Effector memory CD4-positive, alpha-beta T cell (primary cell): ENCODE data around the gene FMN1.

Source experiments
- DNase-seq, 3 donors: peaks; one replicate each; pipeline ENCODE4 v3.0.0-alpha.2; 2020
- H3K27ac ChIP-seq: 2 replicates; pipeline ENCODE4 v1.7.0; 2013; ENCODE audit warnings: mild to moderate bottlenecking, low read length, moderate library complexity; ENCODE audit not compliant: insufficient read depth, poor library complexity, severe bottlenecking
- H3K27me3 ChIP-seq: replicated peaks from 2 replicates; pipeline ENCODE4 v1.7.0; 2013; ENCODE audit warnings: mild to moderate bottlenecking, low read length; ENCODE audit not compliant: insufficient read depth, control insufficient read depth, poor library complexity, severe bottlenecking
- H3K36me3 ChIP-seq: 2 replicates; pipeline ENCODE4 v1.7.0; 2013; ENCODE audit warnings: mild to moderate bottlenecking, low read length, moderate library complexity; ENCODE audit not compliant: control insufficient read depth, insufficient read depth
- H3K4me1 ChIP-seq: 2 replicates; pipeline ENCODE4 v1.7.0; 2013; ENCODE audit warnings: low read length, mild to moderate bottlenecking; ENCODE audit not compliant: control insufficient read depth, insufficient read depth, poor library complexity, severe bottlenecking
- H3K4me3 ChIP-seq: 2 replicates; pipeline ENCODE4 v1.7.0; 2013; ENCODE audit warnings: low read length, low read depth, mild to moderate bottlenecking; ENCODE audit not compliant: insufficient read depth, poor library complexity, severe bottlenecking
- H3K9me3 ChIP-seq: 2 replicates; pipeline ENCODE4 v1.7.0; 2013; ENCODE audit warnings: mild to moderate bottlenecking, low read length, moderate library complexity; ENCODE audit not compliant: control insufficient read depth

FMN1 gene

DNA sequence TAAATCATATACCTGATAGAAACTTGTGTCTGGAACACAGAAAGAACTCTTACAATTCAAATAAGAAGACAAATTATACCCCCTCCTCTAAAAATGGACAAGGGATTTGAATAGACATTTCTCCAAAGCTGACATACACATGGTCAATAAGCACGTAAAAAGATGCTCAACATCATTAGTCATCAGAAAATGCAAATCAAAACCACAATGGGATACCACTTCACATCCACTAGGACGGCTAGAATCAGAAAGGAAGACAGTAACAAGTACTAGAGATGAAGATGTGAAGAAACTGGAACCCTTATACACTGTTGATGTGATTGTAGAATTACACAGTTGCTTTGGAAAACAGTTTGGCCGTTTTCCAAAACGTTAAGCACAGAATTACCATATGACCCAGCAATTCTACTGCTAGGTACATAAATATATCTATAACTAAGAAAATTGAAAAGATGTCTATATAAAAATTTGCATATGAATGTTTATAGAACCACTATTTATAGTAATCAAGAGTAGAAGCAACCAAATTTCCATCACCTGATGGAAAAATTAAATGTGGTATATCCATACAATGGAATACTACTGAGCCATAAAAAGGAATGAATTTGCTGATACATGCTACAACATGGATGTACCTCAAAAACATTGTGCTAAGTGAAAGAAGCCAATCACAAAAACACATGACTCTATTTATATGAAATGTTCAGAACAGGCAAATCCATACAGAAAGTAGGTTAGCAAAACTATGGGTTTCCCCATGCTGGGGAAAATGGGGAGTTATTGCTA, 415.9 kb downstream of the FMN1 start:
- Histone ChIP-seq H3K36me3 (peaks cover 3% of the 10 kb centered on the region), H3K9me3 (no peaks in the 10 kb centered on the region), H3K27me3 (no peaks in the 10 kb centered on the region), H3K4me1 (no peaks in the 10 kb centered on the region), H3K27ac (no peak overlapping the region), H3K4me3 (no peak overlapping the region)
- no peak for DNase-seq

DNA sequence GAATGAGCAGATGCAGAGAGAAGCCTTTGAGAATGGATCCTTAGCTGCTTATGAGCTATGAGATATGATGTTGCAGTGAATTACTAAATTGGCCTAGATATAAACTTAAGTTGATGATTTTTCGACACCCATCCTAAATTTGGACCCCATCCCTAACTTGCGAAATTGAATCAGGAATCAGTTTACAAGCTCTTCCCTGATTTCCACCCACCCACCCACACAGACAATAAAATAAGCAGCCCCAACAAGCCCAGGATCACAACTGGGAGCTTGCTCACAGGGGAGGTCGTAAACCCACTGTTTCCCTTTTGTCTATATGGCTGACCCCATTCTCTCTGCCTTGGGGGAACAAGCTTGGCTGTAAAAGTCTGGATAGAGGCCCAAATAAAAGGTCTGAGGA, 419.4 kb downstream of the FMN1 start:
- Histone ChIP-seq H3K9me3 (no peaks in the 10 kb centered on the region), H3K4me1 (no peaks in the 10 kb centered on the region), H3K4me3 (no peak overlapping the region), H3K27me3 (no peaks in the 10 kb centered on the region), H3K27ac (no peak overlapping the region), H3K36me3 (no peaks in the 10 kb centered on the region)
- no peak for DNase-seq

DNA sequence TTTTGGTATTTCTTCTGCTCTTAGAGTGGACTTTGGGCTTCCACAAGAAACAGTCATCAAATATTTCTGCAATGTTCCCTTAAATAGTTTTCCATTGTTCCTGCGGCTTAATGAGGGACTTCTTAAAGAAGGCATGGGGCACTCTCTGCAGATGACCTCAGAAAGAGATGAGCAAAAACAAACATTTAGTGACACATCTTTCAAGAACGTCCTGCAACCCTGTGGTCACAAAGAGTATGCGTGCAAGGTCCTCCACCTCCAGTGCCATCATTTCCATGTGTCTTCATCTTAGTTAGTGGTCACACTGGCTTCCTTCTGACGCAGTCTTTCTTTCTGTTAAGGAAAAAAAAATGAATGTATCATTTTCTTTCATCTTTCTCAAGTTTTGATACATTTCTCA, 420.5 kb downstream of the FMN1 start:
- Histone ChIP-seq H3K4me3 (no peak overlapping the region), H3K9me3 (no peaks in the 10 kb centered on the region), H3K36me3 (no peaks in the 10 kb centered on the region), H3K27ac (no peak overlapping the region), H3K4me1 (no peaks in the 10 kb centered on the region), H3K27me3 (no peaks in the 10 kb centered on the region)
- DNase-seq: no peak

DNA sequence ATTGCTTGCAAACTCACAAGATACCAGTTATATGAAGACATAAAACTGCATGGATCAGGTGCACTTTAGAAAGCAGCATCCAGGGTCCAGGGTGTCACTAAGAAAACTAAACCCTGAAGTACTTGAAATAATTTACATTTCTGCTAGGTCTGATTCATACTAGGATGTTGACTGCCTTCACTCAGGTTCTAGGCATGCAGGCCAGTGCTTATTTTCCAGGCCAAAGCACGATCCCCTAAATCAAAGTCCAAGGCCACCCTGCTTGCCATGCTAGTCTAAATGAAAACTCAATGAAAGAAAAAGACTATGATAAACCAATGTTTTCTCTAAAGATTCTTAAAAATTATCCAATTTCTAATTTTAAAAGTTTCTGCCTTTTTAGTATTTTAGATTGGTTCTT, 427.3 kb downstream of the FMN1 start:
- Histone ChIP-seq H3K27me3 (no peaks in the 10 kb centered on the region), H3K27ac (no peak overlapping the region), H3K9me3 (no peaks in the 10 kb centered on the region), H3K36me3 (no peaks in the 10 kb centered on the region), H3K4me1 (no peaks in the 10 kb centered on the region), H3K4me3 (no peak overlapping the region)
- no peak for DNase-seq

DNA sequence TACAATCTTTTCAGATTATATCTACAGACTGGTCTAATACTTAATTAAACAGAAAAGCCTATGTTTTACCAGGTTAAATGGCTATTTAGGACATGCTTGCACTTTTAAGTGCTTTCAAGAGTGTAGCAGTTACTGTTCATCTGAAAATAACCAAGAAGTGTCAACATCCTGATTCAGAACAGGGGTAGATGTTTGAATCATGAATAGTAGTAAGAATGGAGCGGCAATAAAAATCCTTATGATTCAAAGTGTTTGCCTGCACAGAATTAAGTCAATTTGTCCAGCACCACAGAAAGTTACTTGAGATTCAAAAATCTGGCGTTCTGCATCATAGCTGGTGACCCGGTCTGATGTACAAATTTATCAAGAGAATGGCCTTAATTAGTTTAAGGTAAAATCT, 428.4 kb downstream of the FMN1 start:
- H3K9me3 ChIP-seq: no peaks in the 10 kb centered on the region
- DNase-seq: no peak
- H3K36me3 ChIP-seq: no peaks in the 10 kb centered on the region
- no peak overlapping the region for H3K27ac ChIP-seq
- no peak overlapping the region for H3K4me3 ChIP-seq
- no peaks in the 10 kb centered on the region for H3K4me1 ChIP-seq
- no peaks in the 10 kb centered on the region for H3K27me3 ChIP-seq

DNA sequence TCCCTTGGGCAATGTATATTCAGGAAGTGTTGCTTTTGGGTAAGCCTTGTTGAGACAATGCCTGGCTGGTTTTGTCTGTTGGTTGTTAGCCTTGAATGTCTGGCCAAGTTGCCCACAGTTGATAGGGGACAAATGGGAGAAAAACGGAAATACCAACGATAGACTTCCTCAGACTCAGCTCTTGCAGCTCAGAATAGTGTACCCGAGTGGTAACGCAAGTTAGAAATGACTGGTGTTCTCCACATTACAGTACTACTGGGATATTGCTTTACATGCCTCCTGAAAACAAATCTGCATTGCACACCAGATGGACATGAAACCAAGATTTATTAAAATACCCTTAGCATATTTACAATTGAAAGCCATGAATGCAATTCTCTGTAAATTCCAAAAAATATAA, 429.3 kb downstream of the FMN1 start:
- H3K9me3 ChIP-seq: no peaks in the 10 kb centered on the region
- H3K4me3 ChIP-seq: no peak overlapping the region
- no peaks in the 10 kb centered on the region for H3K4me1 ChIP-seq
- no peaks in the 10 kb centered on the region for H3K27me3 ChIP-seq
- H3K27ac ChIP-seq: no peak overlapping the region
- no peaks in the 10 kb centered on the region for H3K36me3 ChIP-seq
- no peak for DNase-seq

DNA sequence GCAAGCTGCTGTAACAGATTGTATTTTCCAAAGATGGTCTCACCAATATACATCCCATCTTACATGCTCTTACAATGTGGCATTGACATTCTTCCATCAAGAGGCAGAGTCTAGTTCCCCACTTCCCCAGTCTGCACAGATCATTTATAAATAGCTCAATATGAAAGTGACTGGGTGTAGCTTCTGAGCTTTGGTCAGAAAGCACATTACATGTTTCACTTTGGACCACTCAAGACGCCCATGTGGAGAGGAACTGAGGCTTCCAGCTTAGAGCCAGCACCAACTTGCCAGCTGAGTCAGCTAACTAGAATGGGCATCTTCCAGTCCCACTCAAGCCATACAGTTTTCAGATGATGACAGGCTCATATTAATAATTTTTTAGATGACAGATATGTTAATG, 431.2 kb downstream of the FMN1 start:
- no peak for DNase-seq
- Histone ChIP-seq H3K4me3 (no peak overlapping the region), H3K36me3 (no peaks in the 10 kb centered on the region), H3K4me1 (no peaks in the 10 kb centered on the region), H3K9me3 (no peaks in the 10 kb centered on the region), H3K27ac (no peak overlapping the region), H3K27me3 (no peaks in the 10 kb centered on the region)

DNA sequence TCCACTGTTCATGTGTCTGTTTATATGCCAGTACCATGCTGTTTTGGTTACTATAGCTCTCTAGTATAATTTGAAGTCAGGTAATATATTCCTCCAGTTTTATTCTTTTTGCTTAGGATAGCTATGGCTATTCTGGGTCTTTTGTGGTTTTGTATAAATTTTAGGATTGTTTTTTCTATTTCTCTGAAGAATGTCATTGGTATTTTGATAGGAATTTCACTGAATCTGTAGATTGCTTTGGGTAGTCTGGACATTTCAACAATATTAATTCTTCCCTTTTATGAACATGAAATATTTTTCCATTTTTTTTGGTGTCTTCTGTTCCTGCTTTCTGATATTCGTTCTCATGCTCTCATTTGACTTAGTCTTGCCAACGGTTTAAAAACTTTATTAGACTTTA, 437.1 kb downstream of the FMN1 start:
- Histone ChIP-seq H3K27me3 (no peaks in the 10 kb centered on the region), H3K9me3 (no peaks in the 10 kb centered on the region), H3K36me3 (no peaks in the 10 kb centered on the region), H3K4me1 (no peaks in the 10 kb centered on the region), H3K4me3 (no peak overlapping the region), H3K27ac (no peak overlapping the region)
- DNase-seq: no peak

DNA sequence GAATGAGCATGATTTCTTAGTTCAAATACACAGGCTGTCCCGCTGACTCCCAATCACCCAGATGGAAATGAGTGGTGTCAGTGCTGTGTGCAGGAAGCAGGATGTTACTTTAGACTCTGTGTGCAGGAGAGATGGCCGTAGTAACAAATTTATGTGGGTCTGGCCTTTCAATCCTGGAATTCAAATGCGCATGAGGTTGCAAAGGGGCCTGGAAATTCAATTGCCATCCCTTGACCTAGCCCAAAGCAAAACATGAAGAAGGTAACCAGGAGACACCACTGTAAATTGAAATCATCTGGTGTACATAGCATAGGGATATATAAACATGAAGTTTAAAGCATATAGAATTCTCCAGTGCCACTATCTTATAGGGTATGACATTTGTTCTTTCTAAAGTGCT, 443.5 kb downstream of the FMN1 start:
- Histone ChIP-seq H3K4me3 (no peak overlapping the region), H3K27me3 (no peaks in the 10 kb centered on the region), H3K9me3 (no peaks in the 10 kb centered on the region), H3K36me3 (no peaks in the 10 kb centered on the region), H3K4me1 (no peaks in the 10 kb centered on the region), H3K27ac (no peak overlapping the region)
- DNase-seq: no peak

DNA sequence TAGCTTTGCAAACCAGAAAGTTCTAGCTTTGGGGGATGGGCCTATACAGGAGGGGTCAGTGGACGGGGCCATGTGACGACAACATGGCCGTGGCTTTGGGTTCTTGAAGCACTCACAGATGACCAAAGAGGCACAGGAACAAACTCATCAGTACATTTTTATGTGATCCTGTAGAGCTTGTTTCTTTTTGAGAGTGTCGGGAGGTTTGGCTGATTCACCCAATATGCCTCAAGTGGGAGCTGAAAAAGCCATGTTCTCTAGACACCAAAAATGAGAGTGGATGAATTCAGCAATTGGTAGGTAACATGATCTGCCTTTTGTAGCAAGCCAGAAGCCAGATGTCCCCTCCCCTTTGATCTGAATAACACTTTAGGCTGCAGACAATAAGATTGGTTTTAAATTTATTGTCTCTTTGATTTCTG, 446.6 kb downstream of the FMN1 start:
- H3K4me1 ChIP-seq: no peaks in the 10 kb centered on the region
- H3K9me3 ChIP-seq: no peaks in the 10 kb centered on the region
- DNase-seq: no peak
- no peaks in the 10 kb centered on the region for H3K27me3 ChIP-seq
- no peaks in the 10 kb centered on the region for H3K36me3 ChIP-seq
- H3K4me3 ChIP-seq: no peak overlapping the region
- H3K27ac ChIP-seq: no peak overlapping the region
